HEK293 (cell line): Measurements from ENCODE around the gene DMAC2L.

Source experiments
- CTCF ChIA-PET: fragments of 350-600 bp; formaldehyde crosslinking; extraction: SDS; loops from one replicate; lab custom pipeline; 2021; ENCODE audit warnings: antibody characterized with exemption; lab: Yijun Ruan, JAX
- POLR2A ChIA-PET: fragments of 300-600 bp; formaldehyde crosslinking; extraction: SDS; loops from one replicate; lab custom pipeline; 2020; ENCODE audit warnings: antibody characterized with exemption, inconsistent platforms; lab: Yijun Ruan, JAX
- H3K27ac ChIP-seq: fragments of 200-500 bp; sonication (Bioruptor generic); 2 replicates; pipeline ENCODE4 v1.5.1; 2014; ENCODE audit warnings: low read depth, low read length, control low read depth, inconsistent platforms; ENCODE audit errors: extremely low read depth
- H3K36me3 ChIP-seq, 2 experiments: fragments of 200-500 bp in 1 of 2; sonication (Bioruptor generic) in 1 of 2; 1 replicate in 1 of 2; 2 replicates in 1 of 2; pipeline ENCODE4 v1.5.1; 2014 to 2017; ENCODE audit warnings: inconsistent platforms in 2 of 2, low read length in 2 of 2; ENCODE audit not compliant: control insufficient read depth in 2 of 2, insufficient read depth in 1 of 2
- H3K4me1 ChIP-seq: fragments of 200-500 bp; sonication (Bioruptor generic); 2 replicates; pipeline ENCODE4 v1.5.1; 2014; ENCODE audit warnings: mild to moderate bottlenecking, low read length, inconsistent platforms; ENCODE audit not compliant: control insufficient read depth, insufficient read depth
- H3K4me3 ChIP-seq: 2 replicates; pipeline ENCODE4 v1.5.1; 2011; ENCODE audit warnings: low read depth, mild to moderate bottlenecking, control low read depth, low read length, moderate library complexity
- H3K9me3 ChIP-seq: fragments of 200-500 bp; sonication (Bioruptor generic); 2 replicates; pipeline ENCODE4 v1.5.1; 2014; ENCODE audit warnings: low read depth, low read length, inconsistent platforms; ENCODE audit not compliant: control insufficient read depth, insufficient read depth
- EGR2 ChIP-seq: fragments of 450-650 bp; formaldehyde crosslinking; IDR thresholded peaks from 2 replicates; pipeline ENCODE4 v1.5.1; 2016; ENCODE audit warnings: low read depth, missing biosample characterization, missing genetic modification characterization
- KLF17 ChIP-seq: fragments of 450-650 bp; formaldehyde crosslinking; IDR thresholded peaks from 2 replicates; pipeline ENCODE4 v1.5.1; 2016; ENCODE audit warnings: missing biosample characterization, missing genetic modification characterization
- KLF8 ChIP-seq: fragments of 450-650 bp; formaldehyde crosslinking; IDR thresholded peaks from 2 replicates; pipeline ENCODE4 v1.5.1; 2016; ENCODE audit warnings: missing biosample characterization, missing genetic modification characterization
- ZBTB21 ChIP-seq: fragments of 450-650 bp; formaldehyde crosslinking; IDR thresholded peaks from 2 replicates; pipeline ENCODE4 v1.5.1; 2017; ENCODE audit warnings: missing biosample characterization, missing genetic modification characterization
- ZBTB48 ChIP-seq: fragments of 450-650 bp; formaldehyde crosslinking; IDR thresholded peaks from 2 replicates; pipeline ENCODE4 v1.5.1; 2016; ENCODE audit warnings: missing biosample characterization, missing genetic modification characterization
- ZBTB6 ChIP-seq: fragments of 450-650 bp; formaldehyde crosslinking; IDR thresholded peaks from 2 replicates; pipeline ENCODE4 v1.5.1; 2017; ENCODE audit warnings: missing biosample characterization, missing genetic modification characterization
- ZFP3 ChIP-seq: fragments of 450-650 bp; formaldehyde crosslinking; IDR thresholded peaks from 2 replicates; pipeline ENCODE4 v1.5.1; 2016; ENCODE audit warnings: low read depth, missing biosample characterization, missing genetic modification characterization
- ZNF114 ChIP-seq: fragments of 450-650 bp; formaldehyde crosslinking; IDR thresholded peaks from 2 replicates; pipeline ENCODE4 v1.5.0; 2017; ENCODE audit warnings: missing biosample characterization, missing genetic modification characterization
- ZNF202 ChIP-seq: fragments of 450-650 bp; formaldehyde crosslinking; IDR thresholded peaks from 2 replicates; pipeline ENCODE4 v1.5.1; 2016; ENCODE audit warnings: missing biosample characterization, missing genetic modification characterization, borderline replicate concordance
- ZNF24 ChIP-seq: fragments of 450-650 bp; formaldehyde crosslinking; IDR thresholded peaks from 2 replicates; pipeline ENCODE4 v1.5.1; 2016; ENCODE audit warnings: missing biosample characterization, missing genetic modification characterization
- ZNF335 ChIP-seq: fragments of 450-650 bp; formaldehyde crosslinking; conservative IDR thresholded peaks from 2 replicates; pipeline ENCODE4 v1.5.1; 2016; ENCODE audit warnings: missing biosample characterization, missing genetic modification characterization
- ZNF398 ChIP-seq: fragments of 450-650 bp; formaldehyde crosslinking; IDR thresholded peaks from 2 replicates; pipeline ENCODE4 v1.5.1; 2017; ENCODE audit warnings: missing biosample characterization, missing genetic modification characterization
- ZNF571 ChIP-seq: fragments of 450-650 bp; formaldehyde crosslinking; IDR thresholded peaks from 2 replicates; pipeline ENCODE4 v1.5.0; 2017; ENCODE audit warnings: missing biosample characterization, missing genetic modification characterization
- ZNF639 ChIP-seq: fragments of 450-650 bp; formaldehyde crosslinking; IDR thresholded peaks from 2 replicates; pipeline ENCODE4 v1.5.1; 2016; ENCODE audit warnings: missing biosample characterization, missing genetic modification characterization
- ZNF692 ChIP-seq: fragments of 450-650 bp; formaldehyde crosslinking; IDR thresholded peaks from 2 replicates; pipeline ENCODE4 v1.5.1; 2016; ENCODE audit warnings: missing biosample characterization, missing genetic modification characterization
- ZNF701 ChIP-seq: fragments of 450-650 bp; formaldehyde crosslinking; IDR thresholded peaks from 2 replicates; pipeline ENCODE4 v1.5.1; 2016; ENCODE audit warnings: missing biosample characterization, missing genetic modification characterization
- ZNF704 ChIP-seq: fragments of 450-650 bp; formaldehyde crosslinking; IDR thresholded peaks from 2 replicates; pipeline ENCODE4 v1.5.1; 2016; ENCODE audit warnings: missing biosample characterization, missing genetic modification characterization
- ZNF707 ChIP-seq: fragments of 450-650 bp; formaldehyde crosslinking; IDR thresholded peaks from 2 replicates; pipeline ENCODE4 v1.5.1; 2016; ENCODE audit warnings: missing biosample characterization, missing genetic modification characterization
- ZSCAN30 ChIP-seq: fragments of 450-650 bp; IDR thresholded peaks from 2 replicates; pipeline ENCODE4 v1.5.1; 2018; ENCODE audit warnings: missing biosample characterization, mild to moderate bottlenecking, missing genetic modification characterization, moderate library complexity

DMAC2L gene

GRCh38 chr14:50366115-50366514, 54.0 kb downstream of the DMAC2L start:
- ChIA-PET CTCF (interaction anchor here (1.1 kb wide), 1 partner anchor 495 kb away, joined by 3 read pairs; no protein-coding TSS in a partner anchor), POLR2A (no interaction called here)
- Histone ChIP-seq H3K4me1 (no peaks in the 10 kb centered on the region), H3K27ac (no peak overlapping the region), H3K36me3 (no peaks in the 10 kb centered on the region), H3K9me3 (no peaks in the 10 kb centered on the region), H3K4me3 (no peak overlapping the region)
- TF ChIP-seq ZBTB21 (tag by site-specific recombination) (no peak), KLF8 (tag by site-specific recombination) (no peak), ZSCAN30 (no peak), ZNF639 (tag by site-specific recombination) (no peak), ZNF398 (tag by site-specific recombination) (no peak), ZBTB48 (tag by site-specific recombination) (no peak), ZNF335 (tag by site-specific recombination) (no peak), ZNF24 (no peak), EGR2 (tag by site-specific recombination) (no peak), ZNF571 (tag by site-specific recombination) (no peak), ZBTB6 (tag by site-specific recombination) (no peak), KLF17 (tag by site-specific recombination) (no peak), ZFP3 (tag by site-specific recombination) (no peak), ZNF692 (tag by site-specific recombination) (no peak), ZNF114 (tag by site-specific recombination) (no peak), ZNF701 (tag by site-specific recombination) (no peak), ZNF704 (tag by site-specific recombination) (no peak), ZNF202 (tag by site-specific recombination) (no peak), ZNF707 (tag by site-specific recombination) (no peak)
- TF ChIP-seq, all 188 proteins: peak for 0
